Glomerular visceral epithelial cell (primary cell): Measurements from ENCODE around the gene AGPS.
"Not testable (repeated sequence)": the region's sequence is repeated elsewhere in the genome, so short reads cannot be mapped to it uniquely, and the experiment has no call there.

Experiments used
- DNase-seq: peaks from one replicate; pipeline ENCODE4 v3.0.0-alpha.2; 2016; ENCODE audit errors: extremely low spot score

AGPS gene

GRCh38 chr2:177385151-177385550 is 7.4 kb upstream of the AGPS start:
- no peak for DNase-seq

GRCh38 chr2:177391822-177392372 is 676 bp upstream of the AGPS start:
- DNase-seq = no peak

- DNase-seq = peak; percentile 22
These were observed 706 bp downstream of the AGPS start for GRCh38 chr2:177393203-177393755.

GRCh38 chr2:177393824-177394593 is 1.4 kb downstream of the AGPS start:
- DNase-seq = no peak

- no peak for DNase-seq
These were observed 2.0 kb downstream of the AGPS start for GRCh38 chr2:177394594-177394973.

- DNase-seq = no peak
These were observed 2.9 kb downstream of the AGPS start for GRCh38 chr2:177395351-177396065.

GRCh38 chr2:177396703-177397460 is 4.3 kb downstream of the AGPS start:
- DNase-seq = peak; percentile 71

- DNase-seq = peak; percentile 81
These were observed 5.1 kb downstream of the AGPS start for GRCh38 chr2:177397481-177398289.

GRCh38 chr2:177398290-177398683 is 5.7 kb downstream of the AGPS start:
- no peak for DNase-seq

- no peak for DNase-seq
These were observed 6.2 kb downstream of the AGPS start for GRCh38 chr2:177398791-177399190.

- no peak for DNase-seq
These were observed 6.8 kb downstream of the AGPS start for GRCh38 chr2:177399376-177399775.

- no peak for DNase-seq
These were observed 7.9 kb downstream of the AGPS start for GRCh38 chr2:177400337-177400923.

- no peak for DNase-seq
These were observed 9.5 kb downstream of the AGPS start for GRCh38 chr2:177402096-177402495.

- DNase-seq = no peak
These were observed 11.3 kb downstream of the AGPS start for GRCh38 chr2:177403838-177404237.

GRCh38 chr2:177404243-177404642 is 11.7 kb downstream of the AGPS start:
- no peak for DNase-seq

GRCh38 chr2:177405029-177405692 is 12.6 kb downstream of the AGPS start:
- no peak for DNase-seq

- DNase-seq = no peak
These were observed 13.6 kb downstream of the AGPS start for GRCh38 chr2:177406182-177406581.

GRCh38 chr2:177407031-177407430 is 14.5 kb downstream of the AGPS start:
- no peak for DNase-seq

GRCh38 chr2:177410629-177411028 is 18.1 kb downstream of the AGPS start:
- not testable (repeated sequence) for DNase-seq

- DNase-seq = no peak
These were observed 21.1 kb downstream of the AGPS start for GRCh38 chr2:177413703-177414102.
